Nephron (organoid): Measurements from ENCODE around the gene DCK.
"Not testable (repeated sequence)": the region's sequence is repeated elsewhere in the genome, so short reads cannot be mapped to it uniquely, and the experiment has no call there.

Experiments
- H3K27ac Mint-ChIP-seq, 3 experiments: 2 replicates each; pipeline ENCODE4 v1.8.0; 2020; ENCODE audit warnings: mixed read lengths in 3 of 3, mild to moderate bottlenecking in 2 of 3, moderate library complexity in 1 of 3
- H3K27me3 Mint-ChIP-seq: 2 replicates; pipeline ENCODE4 v1.8.0; 2021; ENCODE audit warnings: low read depth, mild to moderate bottlenecking, moderate library complexity, mixed read lengths
- H3K36me3 Mint-ChIP-seq: 2 replicates; pipeline ENCODE4 v1.8.0; 2020; ENCODE audit warnings: low read depth, mixed read lengths
- H3K4me1 Mint-ChIP-seq: 2 replicates; pipeline ENCODE4 v1.8.0; 2020; ENCODE audit warnings: mixed read lengths
- H3K4me3 Mint-ChIP-seq, 3 experiments: 2 replicates each; pipeline ENCODE4 v1.8.0; 2020; ENCODE audit warnings: mild to moderate bottlenecking in 3 of 3, mixed read lengths in 3 of 3, moderate library complexity in 2 of 3
- H3K9me3 Mint-ChIP-seq: 2 replicates; pipeline ENCODE4 v1.8.0; 2020; ENCODE audit warnings: mixed read lengths
- CTCF ChIP-seq, 3 experiments: fragments of 200-600 bp; sonication (generic); IDR thresholded peaks; one replicate each; pipeline ENCODE4 v1.5.0; 2021; ENCODE audit warnings: antibody characterized with exemption in 3 of 3; ENCODE audit not compliant: unreplicated experiment in 3 of 3

The DCK gene

GRCh38 chr4:71045256-71045655 is 51.8 kb downstream of the DCK start:
- Mint-ChIP-seq H3K27ac (no peak overlapping the region), H3K9me3 (peaks cover 14% of the 10 kb centered on the region), H3K27me3 (no peaks in the 10 kb centered on the region), H3K36me3 (peaks cover 27% of the 10 kb centered on the region), H3K4me1 (no peaks in the 10 kb centered on the region), H3K4me3 (no peak overlapping the region)
- TF ChIP-seq CTCF (IDR thresholded peaks at IDR 0.05; ENCODE audit: unreplicated experiment in 3 of 3) = no peak

GRCh38 chr4:71049395-71049794 is 55.9 kb downstream of the DCK start:
- H3K27ac Mint-ChIP-seq = no peak overlapping the region
- no peaks in the 10 kb centered on the region for H3K27me3 Mint-ChIP-seq
- no peak for TF ChIP-seq CTCF (IDR thresholded peaks at IDR 0.05; ENCODE audit: unreplicated experiment in 3 of 3)
- no peaks in the 10 kb centered on the region for H3K4me1 Mint-ChIP-seq
- H3K36me3 Mint-ChIP-seq = peaks cover 4% of the 10 kb centered on the region
- no peak overlapping the region for H3K4me3 Mint-ChIP-seq
- H3K9me3 Mint-ChIP-seq = peaks cover 7% of the 10 kb centered on the region

GRCh38 chr4:71050809-71051208 is 57.4 kb downstream of the DCK start:
- no peak for TF ChIP-seq CTCF (IDR thresholded peaks at IDR 0.05; ENCODE audit: unreplicated experiment in 3 of 3)
- H3K4me3 Mint-ChIP-seq = no peak overlapping the region
- no peaks in the 10 kb centered on the region for H3K27me3 Mint-ChIP-seq
- H3K9me3 Mint-ChIP-seq = peaks cover 7% of the 10 kb centered on the region
- no peaks in the 10 kb centered on the region for H3K36me3 Mint-ChIP-seq
- H3K27ac Mint-ChIP-seq = no peak overlapping the region
- H3K4me1 Mint-ChIP-seq = no peaks in the 10 kb centered on the region

GRCh38 chr4:71052034-71052433 is 58.6 kb downstream of the DCK start:
- H3K9me3 Mint-ChIP-seq = peaks cover 7% of the 10 kb centered on the region
- no peaks in the 10 kb centered on the region for H3K27me3 Mint-ChIP-seq
- H3K4me3 Mint-ChIP-seq = no peak overlapping the region
- no peak for TF ChIP-seq CTCF (IDR thresholded peaks at IDR 0.05; ENCODE audit: unreplicated experiment in 3 of 3)
- no peaks in the 10 kb centered on the region for H3K36me3 Mint-ChIP-seq
- no peak overlapping the region for H3K27ac Mint-ChIP-seq
- no peaks in the 10 kb centered on the region for H3K4me1 Mint-ChIP-seq

GRCh38 chr4:71052716-71053115 is 59.3 kb downstream of the DCK start:
- Mint-ChIP-seq H3K27ac (no peak overlapping the region), H3K4me1 (no peaks in the 10 kb centered on the region), H3K9me3 (peaks cover 7% of the 10 kb centered on the region), H3K4me3 (no peak overlapping the region), H3K36me3 (no peaks in the 10 kb centered on the region), H3K27me3 (no peaks in the 10 kb centered on the region)
- no peak for TF ChIP-seq CTCF (IDR thresholded peaks at IDR 0.05; ENCODE audit: unreplicated experiment in 3 of 3)

GRCh38 chr4:71053613-71054012 is 60.2 kb downstream of the DCK start:
- not testable (repeated sequence) for H3K27me3 Mint-ChIP-seq, H3K27ac Mint-ChIP-seq, H3K9me3 Mint-ChIP-seq, H3K4me3 Mint-ChIP-seq, H3K36me3 Mint-ChIP-seq, H3K4me1 Mint-ChIP-seq

GRCh38 chr4:71059573-71059972 is 66.1 kb downstream of the DCK start:
- not testable (repeated sequence) for H3K27me3 Mint-ChIP-seq

More at GRCh38 chr4:71059573-71059972, 66.1 kb downstream of the DCK start:
- H3K9me3 Mint-ChIP-seq, H3K36me3 Mint-ChIP-seq, H3K27ac Mint-ChIP-seq, H3K4me1 Mint-ChIP-seq: not testable (repeated sequence)
- H3K4me3 Mint-ChIP-seq = peak overlapping the region in 2 of 3 experiments; percentile 15 to 34
